BJ (cell line): ENCODE data around the gene TMEM135. TPM values are rescaled to one million over a fixed set of nuclear protein-coding genes. Genes with fewer than 3 reads are reported as not detected.

ENCODE experiments used
- CTCF ChIA-PET: fragments of 350-600 bp; formaldehyde crosslinking; extraction: SDS; loops from one replicate; lab custom pipeline; 2021; ENCODE audit warnings: antibody characterized with exemption, inconsistent platforms; lab: Yijun Ruan, JAX
- POLR2A ChIA-PET: fragments of 300-600 bp; sonication (Branson Sonifier 250); formaldehyde crosslinking; extraction: SDS; loops from one replicate; lab custom pipeline; 2021; ENCODE audit warnings: antibody characterized with exemption; lab: Charles Lee
- DNase-seq: peaks from one replicate; pipeline ENCODE4 v3.0.0-alpha.2; 2011; ENCODE audit warnings: low read depth
- H3K27me3 ChIP-seq: 2 replicates; pipeline ENCODE4 v1.6.0; 2011; ENCODE audit warnings: low read length; ENCODE audit not compliant: control insufficient read depth, insufficient read depth
- H3K36me3 ChIP-seq: 2 replicates; pipeline ENCODE4 v1.5.1; 2011; ENCODE audit warnings: low read length; ENCODE audit not compliant: control insufficient read depth, insufficient read depth
- H3K4me3 ChIP-seq: 2 replicates; pipeline ENCODE4 v1.5.1; 2011; ENCODE audit warnings: low read depth, mild to moderate bottlenecking, control low read depth, low read length
- polyA plus RNA-seq: library from polyadenylated mRNA; depleted of rRNA; stranded (reverse); fragments of >200 nt; gene quantifications from 2 replicates; pipeline ENCODE4 v1.2.3, GENCODE V29; 2011
- TF ChIP-seq, protein P1 (sequence below): IDR thresholded peaks from 2 replicates; pipeline ENCODE4 v1.5.1; 2011; ENCODE audit warnings: low read depth, mild to moderate bottlenecking, control low read depth, inconsistent platforms, low read length, moderate library complexity; ENCODE audit not compliant: insufficient read depth

TMEM135 gene
- polyA plus RNA-seq, 1 experiment = 4.6 TPM

DNA sequence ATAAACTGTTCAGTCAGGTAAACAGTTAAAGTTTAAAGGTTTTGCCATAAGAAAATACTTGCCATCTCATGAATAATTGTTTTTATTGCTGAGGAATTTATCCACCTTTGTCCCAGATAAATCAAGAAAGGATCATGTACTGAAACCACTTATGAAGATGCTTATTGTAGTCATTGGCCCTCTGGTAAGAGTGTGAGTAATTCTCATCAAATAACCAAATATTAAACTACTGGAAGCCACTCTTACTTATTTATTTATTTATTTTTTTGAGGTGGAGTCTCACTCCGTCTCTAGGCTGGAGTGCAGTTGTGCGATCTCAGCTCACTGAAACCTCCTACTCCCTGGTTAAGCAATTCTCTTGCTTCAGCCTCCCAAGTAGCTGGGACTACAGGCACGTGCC lies 35.1 kb downstream of the TMEM135 start:
- TF ChIP-seq, protein P1, sequence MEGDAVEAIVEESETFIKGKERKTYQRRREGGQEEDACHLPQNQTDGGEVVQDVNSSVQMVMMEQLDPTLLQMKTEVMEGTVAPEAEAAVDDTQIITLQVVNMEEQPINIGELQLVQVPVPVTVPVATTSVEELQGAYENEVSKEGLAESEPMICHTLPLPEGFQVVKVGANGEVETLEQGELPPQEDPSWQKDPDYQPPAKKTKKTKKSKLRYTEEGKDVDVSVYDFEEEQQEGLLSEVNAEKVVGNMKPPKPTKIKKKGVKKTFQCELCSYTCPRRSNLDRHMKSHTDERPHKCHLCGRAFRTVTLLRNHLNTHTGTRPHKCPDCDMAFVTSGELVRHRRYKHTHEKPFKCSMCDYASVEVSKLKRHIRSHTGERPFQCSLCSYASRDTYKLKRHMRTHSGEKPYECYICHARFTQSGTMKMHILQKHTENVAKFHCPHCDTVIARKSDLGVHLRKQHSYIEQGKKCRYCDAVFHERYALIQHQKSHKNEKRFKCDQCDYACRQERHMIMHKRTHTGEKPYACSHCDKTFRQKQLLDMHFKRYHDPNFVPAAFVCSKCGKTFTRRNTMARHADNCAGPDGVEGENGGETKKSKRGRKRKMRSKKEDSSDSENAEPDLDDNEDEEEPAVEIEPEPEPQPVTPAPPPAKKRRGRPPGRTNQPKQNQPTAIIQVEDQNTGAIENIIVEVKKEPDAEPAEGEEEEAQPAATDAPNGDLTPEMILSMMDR = no peak
- ChIA-PET POLR2A (no interaction called here), CTCF (interaction anchor here (0.9 kb wide), 1 partner anchor 25 kb away, joined by 4 read pairs; no protein-coding TSS in a partner anchor)
- no peaks in the 10 kb centered on the region for H3K27me3 ChIP-seq
- DNase-seq = no peak
- H3K4me3 ChIP-seq = no peak overlapping the region
- H3K36me3 ChIP-seq = no peaks in the 10 kb centered on the region; the same call in 1 of the 2 replicates

DNA sequence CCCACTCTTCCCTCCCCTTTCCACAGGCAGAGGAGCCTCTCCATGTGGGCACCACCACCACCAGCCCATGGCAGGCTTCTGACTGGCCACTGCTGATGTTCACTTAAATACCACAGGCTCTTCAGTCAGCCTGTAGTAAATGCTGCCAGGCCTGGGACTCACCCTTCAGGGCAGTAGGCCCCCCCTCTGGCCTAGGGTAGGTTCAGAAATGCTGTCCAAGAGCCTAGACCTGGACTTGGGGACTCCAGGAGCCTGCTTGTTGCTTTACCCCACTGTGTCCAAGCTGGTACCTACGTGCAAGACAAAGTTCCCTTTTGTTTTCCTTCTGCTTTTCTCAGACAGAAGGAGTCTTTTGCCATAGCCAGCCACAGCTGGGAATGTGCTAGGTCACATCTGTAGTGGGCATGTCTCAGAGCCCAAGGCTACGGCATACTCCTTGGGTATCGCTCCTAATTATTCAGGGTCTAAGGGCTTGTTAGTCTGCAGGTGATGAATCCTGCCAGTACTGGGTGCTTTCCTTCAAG lies 38.6 kb downstream of the TMEM135 start:
- H3K4me3 ChIP-seq = no peak overlapping the region
- no peak for DNase-seq
- ChIA-PET POLR2A (no interaction called here), CTCF (no interaction called here)
- no peaks in the 10 kb centered on the region for H3K27me3 ChIP-seq
- TF ChIP-seq, protein P1 = no peak
- no peaks in the 10 kb centered on the region; the same call in 1 of the 2 replicates for H3K36me3 ChIP-seq

DNA sequence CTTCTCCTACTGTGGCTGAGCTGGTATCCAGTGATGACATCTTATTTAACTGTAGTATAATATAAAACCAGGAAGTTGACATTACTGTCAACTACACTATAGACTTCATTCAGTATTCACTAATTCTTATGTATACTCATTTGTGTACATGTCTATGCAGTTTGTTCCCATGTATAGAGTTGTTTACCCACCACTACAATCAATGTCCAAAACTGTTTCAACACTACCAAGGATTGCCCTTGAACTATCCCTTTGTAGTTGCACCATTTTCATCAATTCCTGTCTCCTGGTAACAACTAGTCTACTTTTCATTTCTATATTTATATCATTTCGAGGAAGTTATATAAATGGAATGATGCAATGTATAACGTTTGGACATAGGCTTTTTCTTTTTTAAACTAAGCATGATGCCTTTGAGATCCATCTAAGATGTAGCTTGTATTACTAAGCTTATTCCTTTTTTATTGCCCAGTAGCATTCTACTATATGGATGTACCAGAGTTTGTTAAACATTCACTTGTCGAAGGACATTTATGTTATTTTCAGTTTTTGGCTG lies 39.2 kb downstream of the TMEM135 start:
- DNase-seq = no peak
- TF ChIP-seq, protein P1 = no peak
- Histone ChIP-seq H3K36me3 (no peaks in the 10 kb centered on the region; the same call in 1 of the 2 replicates), H3K4me3 (no peak overlapping the region), H3K27me3 (no peaks in the 10 kb centered on the region)
- ChIA-PET CTCF (no interaction called here), POLR2A (no interaction called here)

DNA sequence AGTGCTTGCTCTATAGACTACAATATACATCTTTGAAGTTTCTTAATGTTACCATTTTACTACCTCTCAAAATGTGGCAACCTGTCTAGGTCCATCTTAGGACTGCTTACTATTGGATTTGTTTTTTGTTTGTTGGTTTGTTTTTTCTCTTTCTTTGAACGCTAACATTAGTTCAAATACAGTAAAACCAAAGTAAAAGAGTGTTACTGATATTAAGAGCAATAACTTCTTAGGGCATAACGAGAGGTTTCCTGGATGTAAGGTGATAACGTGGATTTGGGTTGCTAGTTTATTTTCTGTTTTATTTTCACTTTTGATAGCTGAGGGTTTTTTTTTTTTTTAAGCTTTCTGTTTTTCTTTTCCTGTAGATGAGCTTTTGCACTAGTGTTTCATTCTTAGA lies 43.6 kb downstream of the TMEM135 start:
- CTCF ChIA-PET = no interaction called here

DNA sequence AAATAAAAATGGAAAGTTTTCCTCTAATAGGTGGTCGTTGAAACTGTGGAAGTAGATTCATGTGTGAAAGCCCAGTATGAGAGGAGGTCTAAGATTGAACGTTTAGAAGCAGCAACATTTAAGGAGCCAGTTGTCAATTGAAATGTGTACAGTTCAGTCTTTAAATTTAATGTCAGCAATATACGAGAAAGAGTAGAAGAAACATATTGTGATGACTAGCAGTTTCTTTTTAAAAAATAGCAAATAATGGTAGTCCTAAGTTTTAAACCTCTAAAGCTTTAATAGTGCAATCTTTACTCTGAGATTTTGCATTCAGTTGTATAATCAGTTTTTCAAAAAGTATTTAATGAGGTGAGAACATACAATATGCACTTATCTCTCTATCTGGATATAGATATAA lies 44.9 kb downstream of the TMEM135 start:
- Histone ChIP-seq H3K36me3 (no peaks in the 10 kb centered on the region), H3K27me3 (no peaks in the 10 kb centered on the region), H3K4me3 (no peak overlapping the region)
- TF ChIP-seq, protein P1 = no peak
- POLR2A ChIA-PET = no interaction called here
- CTCF ChIA-PET = interaction anchor here (0.8 kb wide), 1 partner anchor 12 kb away, joined by 3 read pairs; no protein-coding TSS in a partner anchor
- no peak for DNase-seq

More for the DNA sequence above, 43.6 kb downstream of the TMEM135 start:
- POLR2A ChIA-PET = no interaction called here
- TF ChIP-seq, protein P1 = no peak
- Histone ChIP-seq H3K4me3 (no peak overlapping the region), H3K27me3 (no peaks in the 10 kb centered on the region), H3K36me3 (no peaks in the 10 kb centered on the region; the same call in 1 of the 2 replicates)
- no peak for DNase-seq
